ENCODE results near the gene IL11. TPM values are rescaled to one million over a fixed set of nuclear protein-coding genes. Genes with fewer than 3 reads are reported as not detected.
A peak's percentile ranks its signal among the peaks of the same experiment; 100 is the strongest.

IL11 gene
- total RNA-seq (not detected), polyA plus RNA-seq (under 1 TPM in 1 of 3 donors, not detected in 2; 0.06 TPM)
- long read RNA-seq, donor 1: 0 reads
- long read RNA-seq, donor 2: 0 reads

GRCh38 chr19:55370305-55370988 is at the start of gene IL11:
TSS of gene IL11 (minus strand) at chr19:55370463. CDS start at chr19:55370310, 153 bp downstream.
- DNase-seq: no peak
- Histone ChIP-seq H3K27ac (no peak within 1 kb of the TSS), H3K27me3 (ENCODE audit: insufficient read depth in 3 of 3, low read length in 2 of 3) (peaks cover 0 to 63% (median 36%) of the 10 kb centered on the region in 3 donors), H3K9me3 (no peaks in the 10 kb centered on the region), H3K4me1 (no peaks in the 10 kb centered on the region), H3K4me3 (peak within 1 kb of the TSS; percentile 28), H3K36me3 (ENCODE audit: insufficient read depth in 1 of 2, low read depth in 1 of 2) (no peaks in the 10 kb centered on the region)
- no peak for ATAC-seq
- 3 to 9% (median 8%) methylated on average over 22 to 32 of the region's 32 CpGs for WGBS, 3 donors
- no peak for TF ChIP-seq CTCF (IDR thresholded peaks at IDR 0.05)
- intact Hi-C loops (cut with DNase I): no loop called here

GRCh38 chr19:55419624-55420236 is 49.5 kb upstream of the IL11 start:
- peaks cover 0 to 26% (median 3%) of the 10 kb centered on the region in 3 donors for H3K27me3 ChIP-seq (ENCODE audit: insufficient read depth in 3 of 3, low read length in 2 of 3)
- no peak overlapping the region for H3K27ac ChIP-seq
- no peaks in the 10 kb centered on the region for H3K4me1 ChIP-seq
- H3K36me3 ChIP-seq (ENCODE audit: insufficient read depth in 1 of 2, low read depth in 1 of 2): no peaks in the 10 kb centered on the region
- H3K9me3 ChIP-seq: no peaks in the 10 kb centered on the region
- ATAC-seq (no peak), DNase-seq (no peak)
- no peak for TF ChIP-seq CTCF (IDR thresholded peaks at IDR 0.05)
- 46 to 70% (median 65%) methylated on average over 5 of the region's 5 CpGs for WGBS, 3 donors
- intact Hi-C loops (cut with DNase I): loop anchor here in 1 of 2 donors (5.0 kb wide), 1 partner anchor 117 kb away; no protein-coding TSS in a partner anchor
- no peak overlapping the region for H3K4me3 ChIP-seq

DNA sequence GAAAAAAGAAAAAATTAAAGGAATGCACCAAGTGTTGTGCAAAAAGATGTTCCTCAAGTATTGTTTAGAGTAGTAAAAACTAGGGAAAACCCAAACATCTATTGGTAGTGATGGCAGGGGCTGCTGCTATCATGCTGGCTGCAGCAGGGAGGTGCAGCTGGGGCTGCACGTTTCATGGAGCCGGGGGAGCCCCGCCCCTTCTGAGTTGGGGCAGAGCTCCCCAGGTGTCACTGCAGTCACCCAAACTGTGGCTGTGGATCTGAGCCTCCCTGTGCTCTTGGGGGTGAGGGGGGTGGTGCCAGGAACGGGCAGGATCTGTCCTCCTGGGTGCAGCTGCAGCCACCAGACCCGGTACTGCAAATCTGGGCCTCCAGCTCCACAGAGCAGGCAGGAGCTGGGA is 48.8 kb upstream of the IL11 start:
- intact Hi-C loops (cut with DNase I): loop anchor here in 1 of 2 donors (5.0 kb wide), 1 partner anchor 117 kb away; no protein-coding TSS in a partner anchor
- Histone ChIP-seq H3K9me3 (no peaks in the 10 kb centered on the region), H3K36me3 (ENCODE audit: insufficient read depth in 1 of 2, low read depth in 1 of 2) (no peaks in the 10 kb centered on the region)

GRCh38 chr19:55418185-55418584 is 47.9 kb upstream of the IL11 start:
- intact Hi-C loops (cut with DNase I): loop anchor here in 1 of 2 donors (5.0 kb wide), 1 partner anchor 116 kb away; no protein-coding TSS in a partner anchor
- Histone ChIP-seq H3K27me3 (ENCODE audit: insufficient read depth in 3 of 3, low read length in 2 of 3) (peaks cover 0 to 16% (median 3%) of the 10 kb centered on the region in 3 donors), H3K9me3 (no peaks in the 10 kb centered on the region), H3K36me3 (ENCODE audit: insufficient read depth in 1 of 2, low read depth in 1 of 2) (no peaks in the 10 kb centered on the region), H3K27ac (no peak overlapping the region), H3K4me3 (no peak overlapping the region), H3K4me1 (no peaks in the 10 kb centered on the region)
- 10 to 18% (median 12%) methylated on average over 7 of the region's 7 CpGs for WGBS, 3 donors
- ATAC-seq (peak; percentile 58 to 80 (median 64)), DNase-seq (no peak)
- TF ChIP-seq CTCF (IDR thresholded peaks at IDR 0.05): peak; percentile 56

More for the DNA sequence above, 48.8 kb upstream of the IL11 start:
- H3K27me3 ChIP-seq (ENCODE audit: insufficient read depth in 3 of 3, low read length in 2 of 3): peaks cover 0 to 20% (median 3%) of the 10 kb centered on the region in 3 donors
- H3K4me1 ChIP-seq: no peaks in the 10 kb centered on the region
- 43 to 48% (median 44%) methylated on average over 5 of the region's 5 CpGs for WGBS, 3 donors
- H3K27ac ChIP-seq: no peak overlapping the region
- no peak for TF ChIP-seq CTCF (IDR thresholded peaks at IDR 0.05)
- no peak for DNase-seq
- H3K4me3 ChIP-seq: no peak overlapping the region
- no peak for ATAC-seq
